Loucy (cell line): ENCODE results near the gene SLC4A3.

Experiments used
- CTCF ChIP-seq: fragments of 200-600 bp; sonication (generic); conservative IDR thresholded peaks from 2 replicates; pipeline ENCODE4 v1.5.1; 2014; ENCODE audit warnings: mild to moderate bottlenecking, antibody characterized with exemption, low read length
- EZH2phosphoT487 ChIP-seq: fragments of 200-600 bp; IDR thresholded peaks from 2 replicates; pipeline ENCODE4 v1.6.1; 2018; ENCODE audit warnings: antibody characterized with exemption, mild to moderate bottlenecking, moderate library complexity, borderline replicate concordance

GRCh38 chr2:219624565-219624964 lies 2.9 kb upstream of the SLC4A3 start:
- TF ChIP-seq CTCF (no peak), EZH2phosphoT487 (no peak)
